Measurements from ENCODE around the gene FLVCR1. TPM values are rescaled to one million over a fixed set of nuclear protein-coding genes. Genes with fewer than 3 reads are reported as not detected.

The FLVCR1 gene
- polyA plus RNA-seq, 1 donor: 7.5 TPM

GRCh38 chr1:212915245-212916091 is 57.4 kb downstream of the FLVCR1 start:
- peak; percentile 80 for DNase-seq (ENCODE audit: low read depth)

- no peak for DNase-seq (ENCODE audit: low read depth)
Measured at GRCh38 chr1:212916481-212917133, 58.5 kb downstream of the FLVCR1 start.

- DNase-seq (ENCODE audit: low read depth): no peak
Measured at GRCh38 chr1:212917134-212917485, 59.0 kb downstream of the FLVCR1 start.

DNA sequence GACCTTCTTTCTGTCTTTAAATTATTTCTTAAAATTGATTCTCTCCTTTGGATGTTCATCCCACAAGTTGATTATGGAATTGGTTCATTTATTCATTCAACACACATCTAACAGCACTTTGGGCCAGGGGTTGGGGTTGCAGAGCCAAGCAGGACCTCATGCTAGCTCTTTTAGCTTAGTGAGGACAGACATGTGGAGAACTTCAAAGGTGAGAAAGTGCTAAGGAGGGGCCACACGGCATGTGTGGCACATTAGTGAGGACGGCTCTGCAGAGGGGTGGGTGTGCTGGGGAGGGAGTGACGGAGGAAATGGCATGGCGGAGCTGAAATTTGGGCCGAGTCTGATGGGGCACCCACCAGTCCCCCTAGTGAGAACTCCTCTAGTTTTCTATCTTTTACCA is 59.8 kb downstream of the FLVCR1 start:
- no peak for DNase-seq (ENCODE audit: low read depth)

- no peak for DNase-seq (ENCODE audit: low read depth)
Measured at GRCh38 chr1:212918824-212919223, 60.7 kb downstream of the FLVCR1 start.

DNA sequence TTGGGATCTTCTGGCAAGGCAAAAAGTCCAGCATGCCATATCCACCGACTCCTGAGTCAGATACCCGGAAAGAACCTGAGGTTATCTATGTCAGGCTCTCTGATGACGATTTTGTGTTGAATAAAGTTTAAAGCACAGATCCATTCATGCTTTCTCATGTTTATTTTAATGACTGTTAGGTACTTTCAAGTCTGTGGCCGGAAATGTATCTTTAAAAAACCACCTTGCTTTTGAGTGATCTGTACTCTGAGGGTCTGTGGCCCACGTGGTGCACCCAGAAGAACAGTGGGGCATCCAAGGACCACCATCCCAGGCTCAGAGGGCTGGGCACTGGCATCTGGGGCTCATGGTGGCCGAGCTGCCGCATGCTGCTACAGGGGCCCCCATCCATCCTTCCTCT is 62.2 kb downstream of the FLVCR1 start:
- no peak for DNase-seq (ENCODE audit: low read depth)

GRCh38 chr1:212920896-212921295 is 62.8 kb downstream of the FLVCR1 start:
- DNase-seq (ENCODE audit: low read depth): no peak

DNA sequence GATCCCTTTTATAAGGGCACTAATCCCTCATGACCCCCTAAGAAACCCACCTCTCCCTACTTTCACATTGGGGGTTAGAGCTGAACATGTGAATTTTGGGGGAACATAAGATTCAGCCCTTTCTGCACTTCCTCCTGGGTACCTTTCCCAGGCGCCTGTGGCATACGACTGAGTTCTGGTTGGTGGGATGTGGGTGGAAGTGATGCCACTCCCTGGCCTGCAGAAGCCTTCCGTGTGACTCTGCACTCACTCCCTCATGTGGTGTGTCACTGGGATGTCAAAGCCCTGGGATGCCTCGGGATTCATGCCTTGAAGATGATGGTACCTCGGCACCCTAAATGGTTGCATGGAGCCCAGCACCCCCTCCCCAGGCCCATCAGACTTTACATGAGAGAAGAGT is 63.9 kb downstream of the FLVCR1 start:
- no peak for DNase-seq (ENCODE audit: low read depth)

- DNase-seq (ENCODE audit: low read depth): no peak
Measured at GRCh38 chr1:212926372-212926771, 68.3 kb downstream of the FLVCR1 start.

- peak; percentile 40 for DNase-seq (ENCODE audit: low read depth)
Measured at GRCh38 chr1:212928323-212929291, 70.5 kb downstream of the FLVCR1 start.

DNA sequence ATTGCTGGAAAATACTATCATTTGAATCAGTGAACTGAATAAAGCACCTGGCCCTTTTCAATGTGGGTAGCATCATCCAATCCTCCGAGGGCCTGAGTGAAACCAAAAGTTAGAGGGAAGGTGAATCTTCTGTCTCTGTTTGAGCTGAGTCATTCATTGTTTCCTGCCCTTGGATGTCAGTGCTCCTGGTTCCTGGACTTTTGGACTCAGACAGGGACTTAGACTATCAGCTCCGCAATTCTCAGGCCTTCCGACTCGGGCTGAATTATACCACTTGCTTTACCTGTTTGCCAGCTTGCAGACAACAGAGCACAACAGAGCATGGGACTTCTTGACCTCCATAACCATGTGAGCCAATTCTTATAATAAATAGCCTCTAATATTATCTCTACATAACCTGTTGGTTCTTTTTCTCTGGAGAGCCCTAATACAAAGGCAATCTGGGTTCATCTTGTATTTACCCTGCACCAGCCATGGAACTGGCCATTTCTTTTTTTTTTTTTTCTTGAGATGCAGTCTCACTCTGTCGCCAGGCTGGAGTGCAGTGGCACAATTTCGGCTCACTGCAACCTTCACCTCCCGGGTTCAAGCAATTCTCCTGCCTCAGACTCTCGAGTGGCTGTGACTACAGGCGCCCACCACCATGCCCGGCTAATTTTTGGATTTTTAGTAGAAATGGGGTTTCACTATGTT is 73.1 kb downstream of the FLVCR1 start:
- no peak for DNase-seq (ENCODE audit: low read depth)

GRCh38 chr1:212933815-212934471 is 75.9 kb downstream of the FLVCR1 start:
- DNase-seq (ENCODE audit: low read depth): no peak

GRCh38 chr1:212935387-212935981 is 77.4 kb downstream of the FLVCR1 start:
- no peak for DNase-seq (ENCODE audit: low read depth)

GRCh38 chr1:212937034-212937433 is 79.0 kb downstream of the FLVCR1 start:
- DNase-seq (ENCODE audit: low read depth): no peak

DNA sequence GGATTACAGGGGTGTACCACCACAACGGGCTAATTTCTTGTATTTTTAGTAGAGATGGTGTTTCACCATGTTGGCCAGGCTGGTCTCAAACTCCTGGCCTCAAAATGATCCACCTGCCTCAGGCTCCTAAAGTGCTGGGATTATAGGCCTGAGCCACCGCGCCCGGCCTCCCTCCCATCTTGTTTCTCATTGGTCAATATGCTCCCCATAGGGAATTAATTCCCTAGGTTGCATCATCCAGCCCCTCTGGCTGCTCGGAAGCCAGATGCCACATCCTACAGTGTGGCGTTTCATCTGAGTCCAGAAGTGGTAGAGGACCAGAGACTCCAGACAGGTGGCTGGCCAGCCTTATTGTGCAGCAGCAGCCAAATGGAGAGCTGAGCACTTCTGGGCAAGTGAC is 80.8 kb downstream of the FLVCR1 start:
- DNase-seq (ENCODE audit: low read depth): no peak

DNA sequence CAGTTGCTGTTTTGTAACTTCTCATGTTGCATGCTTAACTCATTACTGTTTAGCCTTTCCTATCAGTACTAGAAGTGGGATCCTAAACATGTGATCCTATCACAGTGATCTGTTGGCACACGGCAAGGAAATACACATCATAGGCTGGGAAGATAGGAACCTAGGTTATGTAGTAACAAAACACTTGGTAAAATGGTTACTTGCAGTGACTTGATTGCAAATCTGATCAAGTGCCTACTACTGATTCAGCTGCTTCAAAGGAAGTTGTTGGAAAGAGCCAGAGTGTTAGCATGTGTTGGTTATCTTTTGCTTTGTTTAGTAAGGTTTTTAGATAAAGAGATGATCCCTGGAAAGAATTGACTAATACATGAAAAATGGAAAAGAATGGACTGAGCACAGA is 83.4 kb downstream of the FLVCR1 start:
- no peak for DNase-seq (ENCODE audit: low read depth)

GRCh38 chr1:212942679-212943392 is 84.8 kb downstream of the FLVCR1 start:
- DNase-seq (ENCODE audit: low read depth): no peak

DNA sequence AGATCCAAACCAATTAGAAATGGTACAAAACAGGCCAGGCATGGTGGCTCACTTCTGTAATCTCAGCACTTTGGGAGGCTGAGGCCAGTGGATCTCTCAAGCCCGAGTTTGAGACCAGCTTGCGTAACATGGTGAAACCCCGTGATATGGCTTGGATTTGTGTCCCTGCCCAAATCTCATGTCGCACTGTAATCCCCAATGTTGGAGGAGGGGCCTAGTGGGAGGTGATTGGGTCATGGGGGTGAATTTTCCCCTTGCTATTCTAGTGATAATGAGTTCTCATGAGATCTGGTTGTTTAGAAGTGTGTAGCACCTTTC is 85.3 kb downstream of the FLVCR1 start:
- DNase-seq (ENCODE audit: low read depth): no peak

GRCh38 chr1:212944229-212944901 is 86.3 kb downstream of the FLVCR1 start:
- DNase-seq (ENCODE audit: low read depth): no peak

DNA sequence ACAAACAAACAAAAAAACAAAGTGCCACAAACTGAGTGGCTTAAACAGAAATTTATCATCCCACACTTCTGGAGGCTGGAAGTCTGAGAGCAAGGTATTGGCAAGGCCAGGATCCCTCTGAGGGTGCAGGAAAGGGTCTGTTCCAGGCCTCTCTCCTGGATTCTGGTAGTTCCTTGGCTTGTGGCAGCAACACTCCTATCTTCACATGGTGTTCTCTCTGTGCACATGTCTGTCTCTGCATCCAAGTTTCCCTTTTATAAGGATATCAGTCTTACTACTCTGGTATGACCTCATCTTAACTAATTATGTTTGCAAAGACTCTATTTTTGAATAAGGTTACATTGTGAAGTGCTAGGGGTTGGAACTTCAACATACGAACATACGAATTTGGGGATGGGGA is 87.0 kb downstream of the FLVCR1 start:
- DNase-seq (ENCODE audit: low read depth): no peak
